Right hindlimb (tissue), 1 donor: ENCODE results near the gene IQSEC1.
A peak's percentile ranks its signal among the peaks of the same experiment; 100 is the strongest.

Experiments
- DNase-seq: peaks from one replicate; pipeline ENCODE4 v3.0.0-alpha.2; 2018

IQSEC1 gene

DNA sequence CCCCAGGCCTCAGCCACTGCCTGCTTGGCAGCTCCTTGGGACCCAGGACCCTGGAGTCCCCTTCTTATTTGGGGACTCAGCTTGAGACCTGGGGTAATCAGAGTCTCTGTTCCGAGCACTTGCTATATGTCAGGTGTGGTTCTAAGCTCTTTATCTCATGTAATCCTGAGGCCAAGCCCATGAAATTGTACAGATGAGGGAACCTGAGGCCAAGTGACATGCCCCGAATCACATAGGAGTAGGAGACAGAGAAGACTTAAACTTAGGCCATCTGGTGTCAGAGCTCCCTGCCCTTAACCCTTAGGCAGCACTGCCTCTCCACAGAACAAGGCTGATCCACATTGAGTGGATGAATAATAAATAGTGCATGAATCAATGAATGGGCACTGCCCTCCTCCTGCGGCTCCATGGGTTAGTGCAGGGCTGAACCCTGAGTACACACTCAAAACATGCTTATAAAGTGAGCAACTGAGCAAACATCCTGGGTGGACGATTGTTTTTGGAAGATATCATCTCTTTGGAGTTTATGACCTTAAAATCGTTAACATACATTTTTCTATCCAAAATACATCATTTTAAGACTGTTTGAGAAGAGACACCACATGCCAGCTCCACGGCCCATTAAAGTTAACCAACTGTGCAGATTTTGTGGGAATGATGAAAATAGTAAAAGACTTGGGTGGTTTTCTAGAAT is 33.2 kb upstream of the IQSEC1 start:
- no peak for DNase-seq

DNA sequence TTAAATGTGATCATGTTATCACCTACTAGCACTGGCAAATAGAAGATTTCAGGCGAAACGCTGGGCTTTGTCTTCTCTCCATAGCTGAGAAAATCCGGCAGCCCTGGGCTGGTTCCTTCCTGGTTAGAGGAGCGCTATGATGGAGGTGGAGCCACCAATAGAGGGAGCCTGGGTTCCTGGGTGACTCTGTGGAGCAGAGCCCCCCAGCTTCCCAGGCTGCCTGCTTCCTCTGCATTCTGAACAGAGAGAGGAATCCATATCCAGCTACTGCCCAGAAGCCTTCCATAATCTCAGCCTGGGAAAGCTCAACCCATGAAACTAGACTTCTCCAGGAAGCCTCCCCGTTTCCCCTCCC is 32.6 kb upstream of the IQSEC1 start:
- no peak for DNase-seq

DNA sequence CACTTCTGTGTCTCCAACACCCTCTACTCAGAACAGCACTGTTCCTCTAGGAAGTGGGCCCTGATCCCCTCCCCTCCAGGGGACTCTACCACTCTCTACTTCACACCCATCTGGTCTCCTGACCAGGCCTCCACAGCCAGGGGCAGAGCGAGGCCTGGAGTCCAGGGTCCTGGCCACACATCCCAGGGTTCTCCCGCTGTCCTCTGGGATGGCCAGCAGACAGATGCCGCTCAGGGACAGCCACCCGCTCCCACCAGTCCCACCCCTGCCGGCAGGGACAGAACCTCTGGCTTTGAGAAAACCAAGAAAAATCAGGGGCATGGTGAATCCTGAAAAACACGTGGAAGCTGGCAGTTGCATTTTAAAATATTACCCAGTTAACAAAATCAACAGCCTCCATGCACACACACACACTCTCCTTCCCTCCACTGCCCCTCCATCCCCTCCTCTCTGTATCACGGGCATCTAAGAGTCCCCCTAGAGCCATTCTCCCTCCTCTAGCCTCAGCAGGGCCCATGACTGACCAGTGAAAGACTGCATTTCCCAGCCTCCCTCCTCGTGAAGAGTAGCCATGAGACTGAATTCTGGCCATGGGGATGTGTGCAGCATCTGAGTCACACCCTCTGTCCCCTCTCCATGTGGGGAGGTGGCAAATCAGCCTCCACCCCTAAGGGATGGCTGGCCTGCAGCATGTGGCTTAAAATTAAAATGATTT is 32.1 kb upstream of the IQSEC1 start:
- no peak for DNase-seq

DNA sequence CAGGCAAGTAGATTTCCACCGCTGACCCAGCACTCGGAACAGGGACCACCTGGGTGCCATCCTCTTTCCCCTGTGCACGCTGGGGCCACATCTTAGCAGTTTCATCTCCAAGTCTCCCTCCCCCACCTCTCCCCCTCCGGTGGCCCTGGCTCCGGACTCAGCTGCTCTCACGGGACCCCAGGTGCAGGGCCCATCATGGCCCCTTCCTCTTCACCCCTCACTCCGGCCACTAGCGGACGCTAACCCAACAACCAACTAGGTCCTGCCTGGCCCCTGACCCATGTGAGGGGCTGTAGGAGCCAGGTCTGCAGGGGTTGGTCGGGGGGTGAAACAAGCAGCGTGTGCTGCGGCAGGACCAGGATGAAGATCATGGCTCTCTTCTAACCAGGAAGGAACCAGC is 31.3 kb upstream of the IQSEC1 start:
- DNase-seq, result no peak

DNA sequence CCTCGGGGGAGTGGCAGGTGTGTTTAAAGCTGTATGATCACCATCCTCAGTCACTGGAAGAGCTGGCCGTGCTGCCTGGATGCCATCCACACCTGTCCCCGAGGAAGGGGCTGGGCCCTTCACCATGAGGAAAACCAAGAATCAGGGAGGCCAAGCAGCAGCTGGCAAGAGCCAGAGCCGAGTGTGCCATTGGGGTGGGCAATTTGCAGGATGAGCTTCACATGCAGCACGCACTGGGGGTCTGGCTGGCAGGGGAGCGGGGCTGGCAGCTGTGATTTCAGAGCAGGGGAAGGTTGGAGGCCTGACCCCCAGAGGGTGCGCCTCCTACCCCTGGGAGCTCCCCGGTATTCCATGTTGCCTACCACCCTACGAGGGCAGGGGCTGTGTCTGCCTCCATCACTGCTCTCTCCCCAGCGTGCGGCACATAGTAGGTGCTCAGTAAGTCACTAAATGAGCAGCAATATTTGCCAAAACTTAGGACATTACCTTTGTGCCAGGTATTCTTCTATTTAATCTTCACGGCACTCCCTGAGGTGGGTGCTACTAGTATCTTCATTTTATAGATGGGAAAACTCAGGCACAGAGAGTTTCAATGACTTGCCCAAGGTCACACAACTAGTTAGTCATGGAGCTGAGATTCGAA is 30.3 kb upstream of the IQSEC1 start:
- DNase-seq, result no peak

DNA sequence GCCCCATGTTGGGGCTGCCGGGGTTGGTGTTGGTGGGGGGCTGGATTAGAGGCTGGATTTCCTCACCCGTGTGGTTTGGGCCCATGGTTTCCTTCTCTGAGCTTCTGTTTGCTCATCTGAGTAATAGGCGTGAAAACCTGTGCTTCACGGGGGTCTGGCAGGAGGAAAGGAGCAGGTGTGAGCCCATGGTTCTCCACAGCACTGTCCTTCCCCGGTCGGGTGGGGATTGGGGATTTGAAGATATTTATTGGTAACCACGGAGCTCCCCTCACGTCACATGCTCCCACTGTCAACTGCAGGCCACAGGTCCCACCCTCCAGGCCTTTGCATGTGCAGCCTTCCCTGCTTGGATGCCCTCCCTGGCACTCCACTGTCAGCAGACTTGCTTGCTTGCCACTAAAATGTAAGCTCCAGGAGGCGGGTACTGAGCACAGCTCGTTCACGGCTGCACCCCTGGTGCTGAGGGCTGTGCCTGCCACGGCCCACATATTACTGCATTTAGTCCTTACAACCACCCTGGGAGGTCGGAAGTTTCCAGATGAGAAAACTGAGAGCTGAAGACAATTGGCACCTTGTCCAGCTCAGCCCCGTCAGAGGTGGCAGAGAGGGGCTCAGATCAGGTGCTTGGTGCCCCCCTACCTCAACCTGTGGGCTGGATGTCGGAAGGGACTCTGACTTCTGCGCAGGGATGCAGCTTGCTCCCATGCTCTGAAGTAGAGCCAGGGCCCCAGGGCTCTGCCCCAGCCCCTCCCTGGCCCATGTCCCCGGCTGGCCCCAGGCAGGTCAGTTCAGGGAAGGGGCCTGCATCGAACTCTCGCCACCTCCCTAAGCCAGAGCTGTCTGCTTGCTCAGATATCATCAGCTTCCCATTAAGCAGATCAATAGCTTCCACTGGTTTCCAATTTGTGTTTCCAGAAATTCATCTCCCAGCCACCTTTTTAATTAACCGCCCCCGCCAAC is 29.4 kb upstream of the IQSEC1 start:
- no peak for DNase-seq

DNA sequence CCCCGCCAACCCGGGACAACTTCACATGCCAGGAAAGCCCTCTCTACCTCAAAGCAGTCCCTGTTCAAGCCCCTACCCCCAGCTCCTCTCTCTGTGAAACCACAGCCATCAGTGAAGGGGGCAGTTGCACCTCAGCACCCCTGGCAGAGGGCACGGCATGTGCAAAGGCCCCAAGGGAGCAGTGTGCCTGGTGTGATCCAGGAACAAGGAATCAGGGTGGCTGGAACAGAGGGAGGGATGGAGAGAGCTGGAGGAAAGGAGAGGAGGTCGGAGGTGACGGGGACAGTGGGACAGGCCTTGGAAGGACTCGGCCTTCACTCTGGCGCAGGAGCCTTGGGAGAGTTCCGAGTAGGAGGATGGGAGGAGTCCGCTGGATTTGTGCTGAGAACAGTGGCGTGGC is 26.5 kb upstream of the IQSEC1 start:
- DNase-seq, result no peak

DNA sequence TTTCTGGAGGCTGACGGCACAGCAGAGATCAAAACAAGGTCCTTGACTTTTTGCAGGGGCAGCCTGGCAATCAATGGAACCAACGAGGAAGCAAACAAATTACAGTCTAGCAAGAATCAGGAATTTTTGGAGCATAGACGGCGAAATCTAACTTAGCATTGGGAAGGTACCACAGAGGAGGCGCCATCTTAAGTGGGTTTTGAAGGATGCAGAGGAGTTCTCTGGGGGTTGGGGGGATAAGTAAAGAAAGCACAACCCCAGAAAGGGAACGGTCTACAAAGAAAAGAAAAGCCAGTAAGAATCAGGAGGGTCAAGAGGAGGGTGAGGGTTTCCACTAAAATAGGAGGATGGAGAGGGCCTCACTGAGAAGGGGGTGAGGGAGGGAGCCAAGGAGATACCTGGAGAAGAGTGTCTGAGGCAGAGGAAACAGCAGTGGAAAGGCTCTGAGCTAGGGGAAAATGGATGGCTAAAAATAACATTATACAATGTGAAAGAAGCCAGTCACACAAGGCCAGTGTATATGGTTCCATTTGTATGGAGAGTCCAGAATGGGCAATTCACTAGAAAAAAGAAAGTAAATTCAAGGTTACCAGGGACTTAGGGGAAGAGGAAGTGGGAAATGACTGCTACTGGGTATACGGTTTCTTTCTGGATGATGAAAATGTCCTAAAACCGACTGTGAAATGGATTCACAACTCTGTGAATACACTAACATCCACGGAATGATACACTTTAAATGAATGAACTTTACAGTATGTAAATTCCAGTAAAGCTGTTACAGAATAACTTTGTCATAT is 25.2 kb upstream of the IQSEC1 start:
- no peak for DNase-seq

DNA sequence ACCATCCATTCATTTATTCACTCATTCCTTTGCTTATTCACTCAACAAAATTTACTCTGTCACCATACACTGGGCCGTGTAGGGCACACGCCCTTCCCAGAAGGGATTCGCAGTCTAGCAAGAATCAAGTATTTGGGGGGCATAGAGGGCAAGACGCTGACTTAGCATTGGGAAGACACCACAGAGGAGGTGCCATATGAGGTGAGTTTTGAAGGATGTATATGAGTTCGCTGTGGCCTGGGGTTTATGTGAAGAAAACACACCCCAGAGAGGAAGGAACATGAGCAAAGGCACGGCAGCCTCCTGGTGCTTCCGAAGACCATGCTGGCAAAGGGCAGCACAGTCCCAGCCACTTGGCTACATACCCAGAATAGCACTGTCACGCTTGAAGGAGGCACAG is 23.1 kb upstream of the IQSEC1 start:
- no peak for DNase-seq

DNA sequence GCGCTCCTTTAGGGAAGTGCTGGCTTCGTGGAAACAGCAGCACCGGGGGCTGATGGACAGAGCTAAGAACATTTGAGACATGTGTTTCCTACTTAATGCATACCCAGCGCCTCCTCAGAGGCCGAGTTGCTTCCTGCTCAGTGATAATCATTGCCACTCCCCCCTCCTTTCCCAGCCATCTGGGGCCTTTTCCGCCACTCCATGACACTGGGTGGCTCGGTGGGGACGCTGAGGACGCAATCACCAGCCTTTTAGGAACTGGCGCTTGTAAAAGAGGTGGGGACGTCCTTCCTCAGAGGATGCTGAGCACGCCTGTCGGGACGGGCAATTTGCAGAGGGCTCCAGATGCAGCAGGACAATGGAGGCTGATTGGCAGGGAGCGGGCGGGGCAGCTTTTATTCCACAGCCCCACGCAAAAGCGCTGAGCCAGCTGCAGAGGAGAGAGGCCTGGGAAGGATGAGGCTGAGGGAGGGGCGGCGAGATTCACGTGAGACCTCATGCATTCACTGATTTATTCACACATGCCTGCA is 22.2 kb upstream of the IQSEC1 start:
- DNase-seq, result no peak

DNA sequence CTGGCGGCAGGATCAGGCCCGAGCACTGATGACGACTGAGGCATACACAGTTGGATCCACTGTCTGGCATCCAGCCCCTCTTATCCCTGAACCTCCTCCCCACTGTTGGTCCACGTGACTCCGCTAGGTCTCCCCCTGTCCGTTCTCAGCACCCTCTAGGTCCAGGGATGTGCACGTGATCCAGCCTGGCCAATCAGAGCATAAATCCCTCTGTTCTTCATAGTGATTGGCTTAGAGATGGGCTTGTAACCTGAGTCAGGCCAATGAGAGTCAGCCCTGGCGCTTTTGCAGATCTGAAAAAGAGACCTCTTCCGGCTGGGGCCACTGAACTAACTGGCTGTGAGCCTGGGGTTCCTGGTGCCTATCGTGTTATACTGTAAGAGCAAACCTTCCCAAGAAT is 20.5 kb upstream of the IQSEC1 start:
- DNase-seq, result no peak

DNA sequence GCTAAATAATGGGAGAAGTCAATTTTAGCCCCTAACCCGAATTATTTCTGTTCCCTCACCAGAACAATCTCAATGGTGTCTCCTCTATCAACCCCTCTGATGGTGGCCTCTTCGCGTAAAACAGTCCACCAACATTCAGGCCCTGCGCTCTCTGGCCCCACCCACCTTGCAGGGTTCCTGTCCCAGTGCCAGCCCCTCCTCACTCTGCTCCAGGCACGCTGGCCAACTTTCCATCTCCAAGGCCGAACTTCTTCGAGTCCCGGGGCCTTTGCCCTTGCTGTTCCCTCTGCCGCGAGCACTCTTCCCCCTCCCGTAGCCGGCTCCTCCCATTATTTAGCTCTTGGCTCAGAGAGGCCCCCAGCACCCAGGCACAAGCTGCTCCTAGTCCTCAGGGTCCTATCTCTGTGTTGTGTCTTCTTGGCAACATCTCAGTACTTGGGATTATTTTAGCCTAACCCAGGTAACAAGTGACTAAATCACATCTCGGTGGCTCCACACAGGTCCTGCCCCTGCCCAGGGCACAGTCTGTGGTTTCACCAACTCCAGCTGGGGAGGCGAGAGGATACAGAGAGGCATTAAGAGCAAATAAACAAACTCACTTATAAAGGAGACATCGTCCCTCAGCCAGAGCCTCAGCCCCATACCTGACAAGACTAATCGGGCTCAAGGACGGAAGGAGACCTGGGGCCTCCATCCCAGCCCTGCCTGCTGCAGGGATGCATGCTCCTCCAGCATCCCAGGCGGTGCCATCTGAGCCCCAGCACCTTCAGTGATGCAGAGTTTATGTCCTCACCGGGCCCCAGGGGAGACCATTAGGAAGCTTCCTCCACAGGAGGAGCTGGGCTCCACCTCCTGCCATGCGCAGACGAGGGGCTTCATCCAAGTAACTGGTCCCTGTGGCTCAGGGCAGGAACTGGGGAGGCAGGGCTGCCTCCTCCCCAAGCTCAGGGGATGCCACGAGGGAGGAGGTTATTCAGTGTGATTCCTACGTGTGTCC is 19.7 kb upstream of the IQSEC1 start:
- DNase-seq, result no peak

DNA sequence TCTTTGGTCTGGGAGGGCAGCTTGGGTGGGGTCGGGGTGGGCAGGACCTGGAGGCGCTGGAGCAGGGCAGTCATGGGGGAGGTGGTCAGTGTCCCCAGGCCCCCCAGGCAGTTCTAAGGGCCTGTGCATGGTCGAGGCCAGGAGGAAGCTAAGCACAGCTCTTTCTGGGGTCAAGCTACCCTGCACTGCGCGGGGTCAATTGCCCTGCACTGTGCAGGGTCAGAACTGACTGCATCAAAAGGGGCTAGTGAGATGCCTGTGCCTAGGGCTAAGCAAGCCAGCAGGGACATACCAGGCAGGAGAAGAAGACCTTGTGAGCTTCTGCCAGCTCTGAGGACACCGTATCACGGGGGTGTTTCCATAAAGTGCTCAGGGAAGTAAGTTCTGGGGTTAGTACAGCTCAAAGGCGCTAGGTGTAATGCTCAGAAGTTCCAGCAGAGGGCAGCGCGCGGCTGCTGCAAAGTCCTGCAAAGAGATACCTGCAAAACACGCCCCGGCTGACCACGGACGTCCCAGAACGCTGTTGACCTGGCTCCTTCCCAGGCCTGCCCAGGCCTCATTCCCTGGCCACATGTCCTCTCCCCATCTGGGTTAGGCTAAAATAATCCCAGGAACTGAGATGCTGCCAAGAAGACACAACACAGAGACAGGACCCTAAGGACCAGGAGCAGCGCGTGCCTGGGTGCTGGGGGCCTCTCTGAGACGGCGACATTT is 18.8 kb upstream of the IQSEC1 start:
- DNase-seq, result peak; percentile 77

DNA sequence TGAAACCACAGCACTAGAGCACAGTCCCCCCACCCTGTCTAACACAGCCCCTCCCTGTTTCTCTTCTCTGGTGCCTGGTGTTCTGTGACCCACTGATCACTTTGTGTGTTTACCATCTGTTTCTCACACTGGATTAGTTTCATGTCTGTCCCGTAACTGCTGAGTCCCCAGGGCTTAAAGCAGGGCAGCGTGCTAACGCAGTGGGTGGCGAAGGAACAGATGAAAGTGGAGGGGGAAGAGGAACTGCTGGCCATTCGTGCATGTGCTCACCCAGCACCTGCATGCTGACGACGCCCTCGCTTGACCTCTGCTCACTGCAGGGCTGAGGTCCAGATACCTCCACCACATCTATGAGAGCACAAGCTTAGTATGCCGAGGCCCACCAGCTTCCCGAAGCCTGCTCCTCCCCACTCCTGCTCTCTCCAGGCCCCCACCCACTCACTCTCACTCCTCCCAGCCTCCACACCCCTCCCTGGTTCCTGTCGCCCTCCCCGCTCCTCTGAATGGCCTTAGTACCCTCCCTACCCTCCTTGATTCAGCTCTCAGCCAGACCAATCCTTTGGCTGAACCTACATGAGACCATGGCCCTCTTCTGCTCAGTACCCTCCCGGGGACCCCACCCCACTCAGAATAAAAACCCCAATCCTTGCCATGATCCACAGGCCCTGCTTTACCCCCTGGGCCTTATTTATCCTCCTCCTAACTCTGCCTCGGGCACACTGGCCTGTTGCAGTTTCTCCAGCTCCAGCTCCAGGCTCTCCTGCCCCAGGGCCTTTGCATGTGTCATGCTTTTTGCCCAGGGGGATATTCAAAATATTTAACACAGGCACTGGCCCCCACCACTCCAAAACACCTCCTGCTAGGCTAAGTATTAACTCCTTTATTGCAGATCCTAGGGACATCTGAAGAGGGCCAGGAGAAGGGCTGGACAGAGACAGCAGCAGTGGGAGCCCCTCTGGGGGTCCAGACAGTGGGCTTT is 15.1 kb upstream of the IQSEC1 start:
- no peak for DNase-seq

DNA sequence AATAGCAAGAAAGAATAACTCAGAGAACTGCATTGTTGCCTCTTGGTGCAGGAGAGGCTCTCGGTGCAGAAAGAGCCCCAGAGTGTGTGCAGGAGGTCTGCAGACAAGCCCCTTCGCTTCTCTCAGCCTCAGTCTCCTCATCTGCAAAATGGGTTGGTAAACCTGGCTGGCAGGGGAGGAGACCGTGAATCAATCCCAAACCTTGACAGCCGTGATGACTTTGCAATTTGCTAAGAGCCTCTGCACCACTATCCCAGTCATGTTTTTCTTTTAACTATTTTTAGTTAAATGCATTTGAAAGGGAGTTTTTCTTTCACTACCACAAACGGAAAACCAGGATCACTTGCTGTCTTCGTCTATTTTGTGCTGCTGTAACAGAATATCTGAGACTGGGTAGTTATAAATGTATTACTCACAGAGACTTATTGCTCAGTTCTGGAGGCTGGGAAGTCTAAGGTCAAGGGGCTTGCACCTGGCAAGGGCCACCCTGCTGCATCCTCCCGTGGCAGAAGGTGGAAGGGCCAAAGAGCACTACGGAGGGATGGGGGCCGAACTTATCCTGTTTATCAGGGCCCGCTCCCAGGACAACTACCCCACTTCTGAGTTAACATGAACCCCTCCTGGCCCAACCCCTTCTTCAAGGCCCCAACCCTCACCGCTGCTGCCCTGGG is 14.2 kb upstream of the IQSEC1 start:
- DNase-seq, result no peak

DNA sequence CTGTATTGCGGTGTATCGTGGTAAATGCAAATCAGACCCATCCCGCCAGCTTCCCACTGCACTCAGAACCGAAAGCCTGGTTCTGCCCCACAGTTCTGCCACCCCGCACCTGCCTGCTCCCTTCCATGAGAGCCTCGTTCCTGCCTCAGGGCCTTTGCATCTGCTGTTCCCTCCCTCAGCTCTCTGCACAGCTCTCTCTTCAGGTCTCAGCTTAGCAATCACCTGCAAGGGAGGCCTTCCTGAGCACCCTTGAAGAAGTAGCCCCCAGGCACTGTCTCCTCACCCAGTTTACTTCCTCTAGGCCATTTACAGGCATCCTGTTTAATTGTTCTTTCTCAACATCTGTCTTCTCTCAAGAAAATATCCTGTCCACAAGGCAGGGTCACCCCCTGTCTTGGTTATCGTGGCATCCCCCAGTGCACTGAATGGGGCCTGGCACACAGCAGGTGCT is 13.3 kb upstream of the IQSEC1 start:
- no peak for DNase-seq

DNA sequence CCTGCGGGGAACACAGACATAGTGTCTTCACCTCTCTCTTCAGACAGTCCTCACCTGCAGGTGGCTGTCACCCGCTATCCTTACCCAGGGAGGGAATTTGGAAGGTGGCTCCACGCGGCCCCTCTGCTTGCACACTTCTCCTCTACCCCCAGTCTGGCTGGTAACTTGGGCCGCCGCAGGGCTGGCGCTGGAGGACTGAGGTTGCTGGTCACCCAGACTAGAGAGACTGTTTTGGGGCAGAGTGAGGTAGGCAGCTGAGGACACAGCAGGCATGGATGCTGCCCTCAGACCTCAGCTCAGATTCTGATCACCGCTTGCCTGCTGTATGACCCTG is 12.6 kb upstream of the IQSEC1 start:
- DNase-seq, result no peak
